OCI-LY1 (cell line): ENCODE data around the gene CCNB3.

Source experiments
- EZH2 ChIP-seq: fragments of 200-600 bp; sonication (generic), shearing (Covaris generic); IDR thresholded peaks from 2 replicates; pipeline ENCODE4 v1.8.0; 2017; ENCODE audit warnings: borderline replicate concordance, mixed run types, mild to moderate bottlenecking, antibody characterized with exemption, low read length, moderate library complexity, mixed read lengths
- TF ChIP-seq, protein P1 (sequence below): fragments of 200-600 bp; sonication (generic), shearing (Covaris generic); IDR thresholded peaks from 2 replicates; pipeline ENCODE4 v1.5.1; 2017; ENCODE audit warnings: mild to moderate bottlenecking, antibody characterized with exemption, low read length, moderate library complexity, mixed read lengths

DNA sequence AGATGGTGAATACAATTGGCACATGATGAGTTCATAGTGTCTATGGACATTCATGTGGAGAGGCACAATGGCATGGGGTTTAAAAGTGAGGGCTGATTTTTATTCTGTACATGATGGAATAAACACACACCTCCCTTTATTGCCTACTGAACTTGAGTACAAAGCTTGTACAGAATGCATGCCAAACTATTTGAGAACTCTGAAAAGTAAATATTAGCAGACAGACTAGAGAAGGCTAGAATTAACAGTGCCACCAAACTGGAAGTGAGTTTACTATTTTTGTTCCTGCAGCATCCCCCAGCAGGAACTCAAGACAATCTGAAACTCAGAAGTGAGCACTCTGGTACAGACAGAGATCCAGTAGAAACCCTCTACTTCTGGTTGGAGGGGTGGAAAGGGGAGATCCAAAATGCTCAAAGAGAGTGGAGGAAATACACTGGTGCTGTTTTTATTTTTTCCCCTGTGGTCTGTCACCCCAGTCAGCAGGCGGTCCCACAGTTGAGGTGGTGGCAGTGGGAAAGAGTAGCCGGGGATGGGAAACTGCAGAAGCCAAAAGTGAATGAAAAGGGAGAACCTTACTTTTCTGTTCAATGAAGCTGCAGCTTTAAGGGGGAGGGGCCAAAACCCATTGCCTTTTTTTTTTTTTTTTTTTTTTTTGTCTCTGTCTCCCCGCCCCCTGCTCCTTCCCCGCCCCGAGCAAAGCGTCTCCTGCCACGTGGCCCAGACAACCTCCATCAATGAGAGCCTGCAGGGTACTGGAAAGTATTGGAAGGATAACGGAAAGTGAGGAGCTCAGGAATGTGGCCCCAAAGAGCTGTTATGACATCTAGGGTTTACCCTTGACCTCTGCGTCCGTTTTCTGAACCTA lies 24.3 kb upstream of the CCNB3 start:
- no peak for TF ChIP-seq EZH2
- TF ChIP-seq, protein P1, sequence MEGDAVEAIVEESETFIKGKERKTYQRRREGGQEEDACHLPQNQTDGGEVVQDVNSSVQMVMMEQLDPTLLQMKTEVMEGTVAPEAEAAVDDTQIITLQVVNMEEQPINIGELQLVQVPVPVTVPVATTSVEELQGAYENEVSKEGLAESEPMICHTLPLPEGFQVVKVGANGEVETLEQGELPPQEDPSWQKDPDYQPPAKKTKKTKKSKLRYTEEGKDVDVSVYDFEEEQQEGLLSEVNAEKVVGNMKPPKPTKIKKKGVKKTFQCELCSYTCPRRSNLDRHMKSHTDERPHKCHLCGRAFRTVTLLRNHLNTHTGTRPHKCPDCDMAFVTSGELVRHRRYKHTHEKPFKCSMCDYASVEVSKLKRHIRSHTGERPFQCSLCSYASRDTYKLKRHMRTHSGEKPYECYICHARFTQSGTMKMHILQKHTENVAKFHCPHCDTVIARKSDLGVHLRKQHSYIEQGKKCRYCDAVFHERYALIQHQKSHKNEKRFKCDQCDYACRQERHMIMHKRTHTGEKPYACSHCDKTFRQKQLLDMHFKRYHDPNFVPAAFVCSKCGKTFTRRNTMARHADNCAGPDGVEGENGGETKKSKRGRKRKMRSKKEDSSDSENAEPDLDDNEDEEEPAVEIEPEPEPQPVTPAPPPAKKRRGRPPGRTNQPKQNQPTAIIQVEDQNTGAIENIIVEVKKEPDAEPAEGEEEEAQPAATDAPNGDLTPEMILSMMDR = no peak
